Gastroesophageal sphincter (tissue), 4 donors: Measurements from ENCODE around the gene CNTN5. TPM values are rescaled to one million over a fixed set of nuclear protein-coding genes. Genes with fewer than 3 reads are reported as not detected.

Source experiments
- ATAC-seq: fragments of 150-250 bp; one replicate; pipeline ENCODE4 v1.9.1; 2016; ENCODE audit warnings: mild to moderate bottlenecking, moderate library complexity
- H3K27ac ChIP-seq, 4 donors: fragments of 200-600 bp; sonication (generic) in 3 of 4; 1 replicate in 3 of 4; 2 replicates in 1 of 4; pipeline ENCODE4 v1.5.1; 2016 to 2019
- H3K27me3 ChIP-seq: fragments of 200-600 bp; sonication (generic); one replicate; pipeline ENCODE4 v1.5.1; 2019
- H3K36me3 ChIP-seq, 2 donors: fragments of 200-600 bp; sonication (generic); one replicate each; pipeline ENCODE4 v1.5.1; 2019; ENCODE audit warnings: control low read depth in 1 of 2
- H3K4me1 ChIP-seq, 3 donors: fragments of 200-600 bp; sonication (generic); 1 replicate in 2 of 3; 2 replicates in 1 of 3; pipeline ENCODE4 v1.5.1; 2016 to 2019; ENCODE audit warnings: control low read depth in 2 of 3
- H3K4me3 ChIP-seq, 2 donors: fragments of 200-600 bp; sonication (generic); one replicate each; pipeline ENCODE4 v1.5.1; 2019; ENCODE audit warnings: mild to moderate bottlenecking in 1 of 2, moderate library complexity in 1 of 2
- H3K9me3 ChIP-seq, 3 donors: fragments of 200-600 bp; sonication (generic); one replicate each; pipeline ENCODE4 v1.5.1; 2017 to 2019; ENCODE audit warnings: control low read depth in 2 of 3
- EP300 ChIP-seq: sonication (generic); formaldehyde crosslinking; IDR thresholded peaks from one replicate; pipeline ENCODE4 v1.6.1; 2017; ENCODE audit warnings: antibody characterized with exemption, mild to moderate bottlenecking
- POLR2A ChIP-seq, 2 donors: fragments of 450-650 bp; IDR thresholded peaks; one replicate each; pipeline ENCODE4 v1.6.1; 2017; ENCODE audit warnings: antibody characterized with exemption in 2 of 2, mild to moderate bottlenecking in 2 of 2, moderate library complexity in 1 of 2
- POLR2AphosphoS5 ChIP-seq: sonication (generic); formaldehyde crosslinking; IDR thresholded peaks from one replicate; pipeline ENCODE4 v1.6.1; 2017; ENCODE audit warnings: antibody characterized with exemption
- WGBS, 2 donors: methylation state at CpG; one replicate each; pipeline ENCODE4 v1.1.5; 2018; ENCODE audit warnings: low coverage in 1 of 2; 5-methylcytosine and 5-hydroxymethylcytosine counted together
- total RNA-seq, 4 donors: library from RNA; depleted of rRNA; stranded (reverse); fragments of >200 nt; gene quantifications; one replicate each; pipeline ENCODE4 v1.1.0, GENCODE V29; 2016
- TF ChIP-seq, protein P1 (sequence below), 4 experiments: fragments of 200-600 bp in 2 of 4; fragments of 450-650 bp in 2 of 4; sonication (generic) in 1 of 4; IDR thresholded peaks; one replicate each; pipeline ENCODE4 v1.5.1; 2017 to 2019; ENCODE audit warnings: antibody characterized with exemption in 4 of 4, mild to moderate bottlenecking in 2 of 4, moderate library complexity in 2 of 4

The CNTN5 gene
- total RNA-seq, 4 donors from 2014 or later = 0.16 TPM; not detected in 3

DNA sequence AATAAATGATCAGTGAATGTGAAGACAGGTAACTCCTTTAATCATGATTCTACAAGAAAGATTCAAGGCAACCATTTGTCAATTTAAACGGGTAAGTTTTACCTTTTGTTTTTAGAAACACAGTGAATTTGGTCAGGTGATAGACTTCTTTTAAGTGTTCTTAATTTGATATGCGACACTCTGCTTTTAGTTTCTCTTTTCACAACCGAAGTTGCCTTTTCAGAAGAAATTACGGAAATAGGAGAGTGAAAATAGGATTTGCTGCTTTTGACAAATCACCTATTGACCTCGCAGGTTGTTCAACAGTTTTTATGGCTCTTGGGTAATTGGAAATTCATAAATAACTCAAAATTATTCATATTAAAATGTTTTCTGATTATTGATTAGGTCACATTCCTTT lies 142.1 kb downstream of the CNTN5 start:
- TF ChIP-seq POLR2A (IDR thresholded peaks at IDR 0.05) (no peak), POLR2AphosphoS5 (no peak)
- H3K27ac ChIP-seq = no peak overlapping the region
- no peaks in the 10 kb centered on the region for H3K36me3 ChIP-seq
- 82 to 85% methylated on average over 5 of the region's 5 CpGs for WGBS, 2 donors
- H3K4me3 ChIP-seq = no peak overlapping the region
- H3K4me1 ChIP-seq = no peaks in the 10 kb centered on the region
- ATAC-seq = no peak
- no peaks in the 10 kb centered on the region for H3K9me3 ChIP-seq
- H3K27me3 ChIP-seq = no peaks in the 10 kb centered on the region

DNA sequence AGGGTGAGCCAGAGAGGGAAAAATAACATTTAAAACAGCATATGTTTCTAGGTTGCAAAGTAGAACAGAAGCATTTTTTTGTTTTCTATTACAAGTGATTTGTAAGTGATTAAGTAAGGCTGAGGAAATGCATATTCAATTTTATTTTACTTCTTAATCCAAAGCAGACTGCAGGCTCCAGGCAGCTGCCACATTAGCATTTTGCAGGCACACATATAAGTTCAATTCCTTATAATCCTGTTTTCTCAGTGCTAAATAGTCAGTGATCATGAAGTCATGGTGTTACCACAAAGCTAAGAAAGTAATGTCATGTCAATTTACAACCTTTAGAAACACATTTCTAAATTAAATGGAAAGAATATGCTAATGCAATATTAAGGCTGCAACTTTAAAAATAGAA lies 149.8 kb downstream of the CNTN5 start:
- H3K9me3 ChIP-seq = no peaks in the 10 kb centered on the region
- H3K4me1 ChIP-seq = no peaks in the 10 kb centered on the region
- TF ChIP-seq POLR2AphosphoS5 (no peak), EP300 (no peak), POLR2A (IDR thresholded peaks at IDR 0.05) (no peak)
- TF ChIP-seq, protein P1, sequence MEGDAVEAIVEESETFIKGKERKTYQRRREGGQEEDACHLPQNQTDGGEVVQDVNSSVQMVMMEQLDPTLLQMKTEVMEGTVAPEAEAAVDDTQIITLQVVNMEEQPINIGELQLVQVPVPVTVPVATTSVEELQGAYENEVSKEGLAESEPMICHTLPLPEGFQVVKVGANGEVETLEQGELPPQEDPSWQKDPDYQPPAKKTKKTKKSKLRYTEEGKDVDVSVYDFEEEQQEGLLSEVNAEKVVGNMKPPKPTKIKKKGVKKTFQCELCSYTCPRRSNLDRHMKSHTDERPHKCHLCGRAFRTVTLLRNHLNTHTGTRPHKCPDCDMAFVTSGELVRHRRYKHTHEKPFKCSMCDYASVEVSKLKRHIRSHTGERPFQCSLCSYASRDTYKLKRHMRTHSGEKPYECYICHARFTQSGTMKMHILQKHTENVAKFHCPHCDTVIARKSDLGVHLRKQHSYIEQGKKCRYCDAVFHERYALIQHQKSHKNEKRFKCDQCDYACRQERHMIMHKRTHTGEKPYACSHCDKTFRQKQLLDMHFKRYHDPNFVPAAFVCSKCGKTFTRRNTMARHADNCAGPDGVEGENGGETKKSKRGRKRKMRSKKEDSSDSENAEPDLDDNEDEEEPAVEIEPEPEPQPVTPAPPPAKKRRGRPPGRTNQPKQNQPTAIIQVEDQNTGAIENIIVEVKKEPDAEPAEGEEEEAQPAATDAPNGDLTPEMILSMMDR (IDR thresholded peaks at IDR 0.05) = no peak
- H3K27me3 ChIP-seq = no peaks in the 10 kb centered on the region
- no peak overlapping the region for H3K27ac ChIP-seq
- no peak for ATAC-seq
- H3K36me3 ChIP-seq = no peaks in the 10 kb centered on the region
- no peak overlapping the region for H3K4me3 ChIP-seq

DNA sequence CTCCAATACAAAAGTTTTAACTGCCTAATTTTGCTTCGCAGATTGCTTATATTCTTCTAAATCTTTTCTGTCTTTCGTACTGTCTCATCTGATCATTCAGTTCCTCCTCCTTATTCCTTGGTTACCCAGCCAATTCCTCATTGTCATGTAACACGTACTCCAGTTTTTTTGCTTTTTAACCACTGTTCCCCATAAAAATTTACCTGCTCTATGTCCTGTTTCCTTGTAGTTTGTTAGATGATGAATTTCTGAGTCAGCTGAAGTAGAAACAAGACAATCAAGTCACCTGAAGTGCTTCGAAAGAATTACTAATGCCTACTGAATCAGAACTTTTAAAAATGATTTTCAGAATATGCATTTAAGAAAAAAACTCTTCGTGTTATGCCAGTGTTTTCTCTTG lies 150.6 kb downstream of the CNTN5 start:
- TF ChIP-seq, protein P1 (IDR thresholded peaks at IDR 0.05) = no peak
- TF ChIP-seq POLR2AphosphoS5 (no peak), POLR2A (IDR thresholded peaks at IDR 0.05) (no peak), EP300 (no peak)
- Histone ChIP-seq H3K27me3 (no peaks in the 10 kb centered on the region), H3K4me3 (no peak overlapping the region), H3K27ac (no peak overlapping the region), H3K9me3 (no peaks in the 10 kb centered on the region), H3K4me1 (no peaks in the 10 kb centered on the region), H3K36me3 (no peaks in the 10 kb centered on the region)
- ATAC-seq = no peak
- WGBS, 2 donors = 78 to 79% methylated on average over 5 of the region's 5 CpGs

DNA sequence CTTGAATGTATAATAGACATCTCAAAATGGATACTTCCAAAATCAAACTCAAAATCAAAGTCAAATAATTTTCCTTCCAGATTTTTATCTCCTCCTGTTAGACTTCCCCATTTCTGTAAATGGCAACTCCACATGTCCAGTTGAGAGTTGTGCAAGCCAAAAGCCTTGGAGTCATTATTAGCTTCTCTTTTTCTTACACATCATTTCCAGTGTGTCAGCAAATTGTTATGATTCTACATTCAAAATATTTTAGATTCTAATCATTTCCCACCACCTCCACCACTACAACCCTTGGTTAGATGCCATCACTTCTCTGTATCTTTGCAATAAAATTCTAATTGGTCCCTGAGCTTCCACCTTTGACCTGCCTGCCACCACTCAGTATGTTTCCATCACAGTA lies 155.7 kb downstream of the CNTN5 start:
- no peak for TF ChIP-seq POLR2A (IDR thresholded peaks at IDR 0.05)
- TF ChIP-seq EP300 = no peak
- no peak for ATAC-seq

DNA sequence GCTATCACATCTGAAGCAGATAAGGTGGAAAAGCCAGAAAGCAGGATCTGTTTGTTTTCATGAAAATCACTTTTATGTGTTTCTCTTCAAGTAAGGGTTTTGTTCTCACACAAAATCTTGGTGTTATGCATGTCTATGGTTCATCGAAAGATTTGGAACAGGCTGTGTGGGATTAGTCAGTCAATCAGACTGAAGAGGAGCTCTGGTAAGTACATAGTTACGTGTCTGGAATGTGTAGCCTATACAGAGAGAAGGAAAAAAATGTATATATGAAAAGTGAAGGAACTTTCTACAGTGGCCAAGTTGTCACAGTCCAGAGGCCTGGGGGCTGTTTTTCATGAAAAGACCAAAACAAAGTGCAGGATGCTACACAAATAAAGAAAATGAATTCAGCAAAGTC lies 156.7 kb downstream of the CNTN5 start:
- Histone ChIP-seq H3K9me3 (no peaks in the 10 kb centered on the region), H3K4me1 (no peaks in the 10 kb centered on the region), H3K27ac (no peak overlapping the region), H3K36me3 (no peaks in the 10 kb centered on the region), H3K4me3 (no peak overlapping the region), H3K27me3 (no peaks in the 10 kb centered on the region)
- WGBS, 2 donors = 55 to 79% methylated on average over 2 of the region's 2 CpGs
- ATAC-seq = no peak
- TF ChIP-seq, protein P1 (IDR thresholded peaks at IDR 0.05) = no peak
- TF ChIP-seq POLR2A (IDR thresholded peaks at IDR 0.05) (no peak), EP300 (no peak), POLR2AphosphoS5 (no peak)

More for the DNA sequence above, 155.7 kb downstream of the CNTN5 start:
- H3K27ac ChIP-seq = no peak overlapping the region
- no peaks in the 10 kb centered on the region for H3K4me1 ChIP-seq
- no peaks in the 10 kb centered on the region for H3K27me3 ChIP-seq
- no peak overlapping the region for H3K4me3 ChIP-seq
- H3K9me3 ChIP-seq = no peaks in the 10 kb centered on the region
- H3K36me3 ChIP-seq = no peaks in the 10 kb centered on the region

DNA sequence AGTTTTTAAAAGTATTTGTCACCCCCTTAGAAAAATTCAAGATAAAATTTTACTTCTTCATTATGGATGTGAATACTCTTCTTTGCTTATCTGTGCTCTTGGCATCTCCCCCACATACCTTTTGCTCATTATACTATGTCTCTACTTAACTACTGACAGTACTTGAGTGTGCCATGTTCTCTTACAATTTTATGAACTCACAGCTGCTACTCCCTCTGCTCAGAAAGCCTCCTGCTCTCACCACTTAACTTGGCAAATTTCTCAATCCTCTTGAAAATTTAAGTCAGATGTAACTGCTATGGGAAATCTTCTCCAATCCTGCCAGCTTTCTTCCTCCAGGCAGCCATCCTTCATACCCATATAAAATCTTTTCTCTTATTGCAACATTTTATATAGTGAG lies 163.4 kb downstream of the CNTN5 start:
- no peak for TF ChIP-seq EP300
- no peak for TF ChIP-seq POLR2AphosphoS5
- no peak for TF ChIP-seq POLR2A (IDR thresholded peaks at IDR 0.05)
- TF ChIP-seq, protein P1 (IDR thresholded peaks at IDR 0.05) = no peak
- H3K9me3 ChIP-seq = no peaks in the 10 kb centered on the region
- no peak overlapping the region for H3K27ac ChIP-seq
- no peaks in the 10 kb centered on the region for H3K36me3 ChIP-seq
- no peaks in the 10 kb centered on the region for H3K4me1 ChIP-seq
- H3K27me3 ChIP-seq = no peaks in the 10 kb centered on the region
- no peak for ATAC-seq
- H3K4me3 ChIP-seq = no peak overlapping the region
